Smooth muscle cell (in vitro differentiated cells): ENCODE results near the gene GHR. TPM values are rescaled to one million over a fixed set of nuclear protein-coding genes. Genes with fewer than 3 reads are reported as not detected.

Experiments
- DNase-seq: peaks from one replicate; lab custom pipeline; 2025; ENCODE audit not compliant: unreplicated experiment; lab: John Stamatoyannopoulos, UW
- H2AFZ ChIP-seq: fragments of 200-600 bp; sonication (generic); 2 replicates; pipeline ENCODE4 v1.6.0; 2016; ENCODE audit warnings: antibody characterized with exemption, low read depth, mild to moderate bottlenecking
- H3F3A ChIP-seq: fragments of 200-600 bp; sonication (generic); 2 replicates; pipeline ENCODE4 v1.6.0; 2017; ENCODE audit warnings: antibody characterized with exemption, low read depth
- H3K27ac ChIP-seq: fragments of 200-600 bp; sonication (generic); 2 replicates; pipeline ENCODE4 v1.5.1; 2016; ENCODE audit warnings: low read depth, mild to moderate bottlenecking
- H3K27me3 ChIP-seq: fragments of 200-600 bp; sonication (generic); 2 replicates; pipeline ENCODE4 v1.6.1; 2016; ENCODE audit warnings: low read depth, mild to moderate bottlenecking
- H3K36me3 ChIP-seq: fragments of 200-600 bp; sonication (generic); 2 replicates; pipeline ENCODE4 v1.5.1; 2016; ENCODE audit warnings: low read depth
- H3K4me1 ChIP-seq: fragments of 200-600 bp; sonication (generic); 2 replicates; pipeline ENCODE4 v1.5.1; 2016; ENCODE audit warnings: low read depth
- H3K4me2 ChIP-seq: fragments of 200-600 bp; sonication (generic); 2 replicates; pipeline ENCODE4 v1.6.0; 2016; ENCODE audit warnings: mild to moderate bottlenecking
- H3K4me3 ChIP-seq: fragments of 200-600 bp; sonication (generic); 2 replicates; pipeline ENCODE4 v1.5.1; 2016; ENCODE audit warnings: mild to moderate bottlenecking
- H3K79me2 ChIP-seq: fragments of 200-600 bp; sonication (generic); 2 replicates; pipeline ENCODE4 v1.6.0; 2016; ENCODE audit warnings: low read depth, mild to moderate bottlenecking
- H3K9ac ChIP-seq: fragments of 200-600 bp; sonication (generic); 2 replicates; pipeline ENCODE4 v1.6.0; 2016; ENCODE audit warnings: low read depth
- H3K9me3 ChIP-seq: fragments of 200-600 bp; sonication (generic); replicated peaks from 2 replicates; pipeline ENCODE4 v1.5.1; 2016; ENCODE audit warnings: low read depth
- H4K20me1 ChIP-seq: fragments of 200-600 bp; sonication (generic); 2 replicates; pipeline ENCODE4 v1.6.0; 2016; ENCODE audit warnings: low read depth
- CTCF ChIP-seq: fragments of 200-600 bp; sonication (generic); IDR thresholded peaks from 2 replicates; pipeline ENCODE4 v1.5.1; 2017; ENCODE audit warnings: borderline replicate concordance, mild to moderate bottlenecking, antibody characterized with exemption; ENCODE audit not compliant: insufficient read depth, poor library complexity, severe bottlenecking
- WGBS: methylation state at CpG from one replicate; pipeline ENCODE4 v1.1.7; 2016; ENCODE audit warnings: low lambda C conversion rate; 5-methylcytosine and 5-hydroxymethylcytosine counted together
- polyA plus RNA-seq: library from polyadenylated mRNA; unstranded; fragments of >200 nt; fragmentation: Nextera tagmentation; extraction: Ambion mirVana; gene quantifications from 2 replicates; pipeline ENCODE4 v1.2.1, GENCODE V29; 2016
- total RNA-seq: library from RNA; depleted of rRNA; stranded (reverse); fragments of >200 nt; gene quantifications from 2 replicates; pipeline ENCODE4 v1.2.3, GENCODE V29; 2014

The GHR gene
- total and polyA plus RNA-seq, 2 experiments from 2014 or later, result 2.1 to 4.3 TPM

- no peak overlapping the region for H3K27ac ChIP-seq
- no peak for TF ChIP-seq CTCF
- H3K9ac ChIP-seq, result no peak overlapping the region
- no peaks in the 10 kb centered on the region for H3K36me3 ChIP-seq
- H3K27me3 ChIP-seq, result no peaks in the 10 kb centered on the region
- no peaks in the 10 kb centered on the region for H4K20me1 ChIP-seq
- no peak overlapping the region for H3K4me3 ChIP-seq
- no peaks in the 10 kb centered on the region for H3K79me2 ChIP-seq
- DNase-seq, result no peak
- no peaks in the 10 kb centered on the region for H3F3A ChIP-seq
- WGBS, result 52% methylated on average over 1 of the region's 1 CpG
- no peaks in the 10 kb centered on the region for H3K4me1 ChIP-seq
- no peaks in the 10 kb centered on the region for H3K9me3 ChIP-seq
- H3K4me2 ChIP-seq, result no peak overlapping the region
- no peak overlapping the region for H2AFZ ChIP-seq
Measured at GRCh38 chr5:42632354-42632900, 209.2 kb downstream of the GHR start.

DNA sequence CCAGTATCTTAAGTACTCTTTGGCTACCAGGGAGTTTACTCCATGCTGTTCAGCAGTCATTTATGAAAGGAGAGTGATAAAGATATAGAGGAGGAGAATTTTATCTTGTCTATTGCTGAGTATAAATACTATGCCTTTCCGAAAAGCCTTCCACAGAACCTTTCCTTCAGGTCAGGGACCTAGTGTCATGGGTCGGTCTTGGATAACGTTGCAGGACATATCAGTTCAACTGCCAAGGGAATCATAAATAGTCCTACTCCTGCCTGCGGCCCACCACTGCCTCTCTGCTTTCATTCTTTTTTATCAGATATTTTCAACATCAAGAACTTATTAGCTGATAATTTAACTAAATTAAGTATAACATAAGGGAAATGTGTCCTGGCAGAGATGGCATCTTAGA is 211.3 kb downstream of the GHR start:
- no peaks in the 10 kb centered on the region for H3K79me2 ChIP-seq
- H2AFZ ChIP-seq, result no peak overlapping the region
- H3K9ac ChIP-seq, result no peak overlapping the region
- H3K27me3 ChIP-seq, result no peaks in the 10 kb centered on the region
- H3K36me3 ChIP-seq, result no peaks in the 10 kb centered on the region
- no peak for DNase-seq
- H3F3A ChIP-seq, result no peaks in the 10 kb centered on the region
- no peak for TF ChIP-seq CTCF
- H3K9me3 ChIP-seq, result no peaks in the 10 kb centered on the region
- no peaks in the 10 kb centered on the region for H3K4me1 ChIP-seq
- no peak overlapping the region for H3K4me2 ChIP-seq
- H4K20me1 ChIP-seq, result no peaks in the 10 kb centered on the region
- no peak overlapping the region for H3K4me3 ChIP-seq
- 98% methylated on average over 4 of the region's 4 CpGs for WGBS
- H3K27ac ChIP-seq, result no peak overlapping the region

DNA sequence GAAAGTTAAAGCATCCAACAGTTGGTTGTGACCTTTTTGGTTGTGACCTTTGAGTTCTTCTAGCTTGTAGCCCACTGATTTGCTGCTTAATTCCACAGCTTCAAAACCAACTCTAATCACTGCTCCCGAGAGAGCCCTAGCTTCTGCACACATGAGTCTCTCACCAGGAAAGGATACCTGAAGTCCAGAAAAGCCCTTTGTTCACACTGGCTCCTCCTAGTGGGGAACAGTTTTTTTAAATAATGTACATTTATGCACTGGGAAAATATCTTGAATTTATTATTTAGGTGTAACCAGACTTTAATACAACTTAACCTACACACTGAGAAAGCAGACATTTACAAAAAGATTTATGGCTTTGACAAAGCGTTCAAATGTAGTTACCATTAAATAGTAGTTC is 213.2 kb downstream of the GHR start:
- Histone ChIP-seq H3K27ac (no peak overlapping the region), H3K4me3 (no peak overlapping the region), H3K9ac (no peak overlapping the region), H2AFZ (no peak overlapping the region), H3K79me2 (no peaks in the 10 kb centered on the region), H3K4me1 (no peaks in the 10 kb centered on the region), H3K4me2 (no peak overlapping the region), H3K9me3 (no peaks in the 10 kb centered on the region), H4K20me1 (no peaks in the 10 kb centered on the region), H3K27me3 (no peaks in the 10 kb centered on the region), H3K36me3 (no peaks in the 10 kb centered on the region), H3F3A (no peaks in the 10 kb centered on the region)
- DNase-seq, result no peak
- TF ChIP-seq CTCF, result no peak
- WGBS, result 87% methylated on average over 2 of the region's 2 CpGs

DNA sequence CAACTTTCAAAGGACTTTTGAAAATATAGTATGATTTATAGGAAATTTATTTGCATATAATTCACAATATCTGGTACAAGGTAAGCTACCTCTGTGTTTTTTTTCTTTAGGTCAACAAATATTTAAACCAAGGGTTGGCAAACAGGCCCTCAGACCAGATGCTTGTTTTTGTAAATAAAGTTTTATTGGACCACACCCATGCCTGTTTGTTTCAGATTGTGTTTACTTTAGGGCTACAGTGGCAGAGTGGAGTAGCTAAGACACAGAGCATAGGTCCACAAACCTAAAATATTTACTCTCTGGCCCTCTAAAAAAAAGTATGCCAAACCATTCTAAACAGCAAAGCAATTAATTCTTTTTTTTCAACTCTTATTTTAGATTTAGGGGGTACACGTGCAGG is 213.7 kb downstream of the GHR start:
- no peaks in the 10 kb centered on the region for H3K27me3 ChIP-seq
- no peak overlapping the region for H3K27ac ChIP-seq
- H3K9me3 ChIP-seq, result no peaks in the 10 kb centered on the region
- TF ChIP-seq CTCF, result no peak
- no peak overlapping the region for H3K9ac ChIP-seq
- no peaks in the 10 kb centered on the region for H4K20me1 ChIP-seq
- no peaks in the 10 kb centered on the region for H3K79me2 ChIP-seq
- no peak overlapping the region for H3K4me2 ChIP-seq
- no peaks in the 10 kb centered on the region for H3K4me1 ChIP-seq
- no peaks in the 10 kb centered on the region for H3K36me3 ChIP-seq
- DNase-seq, result no peak
- no peaks in the 10 kb centered on the region for H3F3A ChIP-seq
- no peak overlapping the region for H3K4me3 ChIP-seq
- H2AFZ ChIP-seq, result no peak overlapping the region
- 96% methylated on average over 1 of the region's 1 CpG for WGBS
